ENCODE results near the gene GOLGA2. TPM values are rescaled to one million over a fixed set of nuclear protein-coding genes. Genes with fewer than 3 reads are reported as not detected.

Gene GOLGA2
- total RNA-seq, 1 experiment from 2014 or later = 87.0 TPM

- ChIA-PET CTCF (interaction anchor here (0.6 to 0.9 kb wide), 4 partner anchors 9 to 966 kb away, joined by 3 to 11 read pairs (median 5); no protein-coding TSS in a partner anchor), POLR2A (ENCODE audit: low non-redundant PET) (no interaction called here)
- no peak overlapping the region for H3K27ac ChIP-seq (ENCODE audit: low read depth, low read length, poor library complexity, severe bottlenecking)
- DNase-seq (ENCODE audit: low spot score) = peak; percentile 75
- no peak overlapping the region for H3K4me3 ChIP-seq (ENCODE audit: low read depth, low read length, poor library complexity, severe bottlenecking)
- H3K27me3 ChIP-seq (replicated peaks; ENCODE audit: insufficient read depth, low read depth, low read length, poor library complexity) = no peaks in the 10 kb centered on the region
- intact Hi-C loops (cut with micrococcal nuclease; ENCODE audit: unreplicated experiment) = no loop called here
- no TSS peak for BruUV-seq (replicated peaks)
- TF ChIP-seq CTCF (conservative IDR thresholded peaks at IDR 0.05; ENCODE audit: low read depth, low read length) = peak; percentile 94
- TF ChIP-seq EZH2 (IDR thresholded peaks at IDR 0.05; ENCODE audit: borderline replicate concordance, low read depth, low read length, poor library complexity, severe bottlenecking) = no peak
- H3K4me1 ChIP-seq (ENCODE audit: insufficient read depth, low read length, poor library complexity, severe bottlenecking) = peaks cover 7% of the 10 kb centered on the region
- H3K36me3 ChIP-seq (ENCODE audit: insufficient read depth, low read length, poor library complexity, severe bottlenecking) = peaks cover 3% of the 10 kb centered on the region
- no peaks in the 10 kb centered on the region for H3K9me3 ChIP-seq (ENCODE audit: low read depth, low read length, poor library complexity, severe bottlenecking)
Observed at GRCh38 chr9:128254855-128255759, 20.7 kb downstream of the GOLGA2 start.

GRCh38 chr9:128254362-128254761 lies 21.4 kb downstream of the GOLGA2 start:
- no TSS peak for BruUV-seq (replicated peaks)
- H3K4me3 ChIP-seq (ENCODE audit: low read depth, low read length, poor library complexity, severe bottlenecking) = no peak overlapping the region
- peaks cover 2% of the 10 kb centered on the region for H3K36me3 ChIP-seq (ENCODE audit: insufficient read depth, low read length, poor library complexity, severe bottlenecking)
- H3K27ac ChIP-seq (ENCODE audit: low read depth, low read length, poor library complexity, severe bottlenecking) = no peak overlapping the region
- peaks cover 7% of the 10 kb centered on the region for H3K4me1 ChIP-seq (ENCODE audit: insufficient read depth, low read length, poor library complexity, severe bottlenecking)
- no peak for TF ChIP-seq CTCF (conservative IDR thresholded peaks at IDR 0.05; ENCODE audit: low read depth, low read length)
- ChIA-PET CTCF (no interaction called here), POLR2A (ENCODE audit: low non-redundant PET) (no interaction called here)
- DNase-seq (ENCODE audit: low spot score) = no peak
- intact Hi-C loops (cut with micrococcal nuclease; ENCODE audit: unreplicated experiment) = no loop called here
- no peaks in the 10 kb centered on the region for H3K9me3 ChIP-seq (ENCODE audit: low read depth, low read length, poor library complexity, severe bottlenecking)
- H3K27me3 ChIP-seq (replicated peaks; ENCODE audit: insufficient read depth, low read depth, low read length, poor library complexity) = no peaks in the 10 kb centered on the region

- DNase-seq (ENCODE audit: low spot score) = no peak
- no TSS peak for BruUV-seq (replicated peaks)
- ChIA-PET POLR2A (ENCODE audit: low non-redundant PET) (interaction anchor here (0.5 kb wide), 1 partner anchor 1029 kb away, joined by 4 read pairs; no protein-coding TSS in a partner anchor), CTCF (no interaction called here)
- H3K27me3 ChIP-seq (replicated peaks; ENCODE audit: insufficient read depth, low read depth, low read length, poor library complexity) = no peaks in the 10 kb centered on the region
- no peak overlapping the region for H3K27ac ChIP-seq (ENCODE audit: low read depth, low read length, poor library complexity, severe bottlenecking)
- peaks cover under 1% of the 10 kb centered on the region for H3K36me3 ChIP-seq (ENCODE audit: insufficient read depth, low read length, poor library complexity, severe bottlenecking)
- H3K9me3 ChIP-seq (ENCODE audit: low read depth, low read length, poor library complexity, severe bottlenecking) = no peaks in the 10 kb centered on the region
- intact Hi-C loops (cut with micrococcal nuclease; ENCODE audit: unreplicated experiment) = no loop called here
- H3K4me1 ChIP-seq (ENCODE audit: insufficient read depth, low read length, poor library complexity, severe bottlenecking) = peaks cover 7% of the 10 kb centered on the region
- no peak overlapping the region for H3K4me3 ChIP-seq (ENCODE audit: low read depth, low read length, poor library complexity, severe bottlenecking)
- TF ChIP-seq EZH2 (IDR thresholded peaks at IDR 0.05; ENCODE audit: borderline replicate concordance, low read depth, low read length, poor library complexity, severe bottlenecking) (no peak), CTCF (conservative IDR thresholded peaks at IDR 0.05; ENCODE audit: low read depth, low read length) (no peak)
Observed at GRCh38 chr9:128253991-128254346, 21.8 kb downstream of the GOLGA2 start.

Measured in A673 (cell line).